Vagina (tissue), 2 donors: ENCODE measurements around the gene STEAP3. TPM values are rescaled to one million over a fixed set of nuclear protein-coding genes. Genes with fewer than 3 reads are reported as not detected.

Source experiments
- DNase-seq, 2 donors: peaks; one replicate each; pipeline ENCODE4 v3.0.0-alpha.2; 2017; ENCODE audit errors: extremely low spot score in 2 of 2
- H3K27ac ChIP-seq: fragments of 200-600 bp; sonication (generic); one replicate; pipeline ENCODE4 v1.5.1; 2019
- H3K27me3 ChIP-seq: fragments of 200-600 bp; sonication (generic); one replicate; pipeline ENCODE4 v1.5.1; 2019
- H3K36me3 ChIP-seq, 2 donors: fragments of 200-600 bp; sonication (generic); one replicate each; pipeline ENCODE4 v1.5.1; 2017 to 2019
- H3K4me1 ChIP-seq: fragments of 200-600 bp; sonication (generic); one replicate; pipeline ENCODE4 v1.5.1; 2019
- H3K4me3 ChIP-seq, 2 donors: fragments of 200-600 bp; sonication (generic); 1 replicate in 1 of 2; 2 replicates in 1 of 2; pipeline ENCODE4 v1.5.1; 2016 to 2019
- H3K9me3 ChIP-seq: fragments of 200-600 bp; sonication (generic); one replicate; pipeline ENCODE4 v1.5.1; 2019
- POLR2A ChIP-seq, 2 donors: fragments of 450-650 bp; IDR thresholded peaks; one replicate each; pipeline ENCODE4 v1.6.1; 2017; ENCODE audit warnings: antibody characterized with exemption in 2 of 2, mild to moderate bottlenecking in 2 of 2, moderate library complexity in 2 of 2
- POLR2AphosphoS5 ChIP-seq, 2 donors: sonication (generic); formaldehyde crosslinking; IDR thresholded peaks; one replicate each; pipeline ENCODE4 v1.9.0; 2017; ENCODE audit warnings: antibody characterized with exemption in 2 of 2, mild to moderate bottlenecking in 2 of 2, low read depth in 1 of 2; ENCODE audit not compliant: insufficient read depth in 1 of 2
- intact Hi-C: fragments of 100-400 bp; cut with DNase I; formaldehyde crosslinking; loops from one replicate; pipeline ENCODE4 v1.15.1; 2023
- total RNA-seq: library from RNA; depleted of rRNA; stranded (reverse); fragments of >200 nt; gene quantifications from one replicate; pipeline ENCODE4 v1.2.3, GENCODE V29; 2016
- TF ChIP-seq, protein P1 (sequence below), 3 experiments: fragments of 450-650 bp in 2 of 3; fragments of 200-600 bp in 1 of 3; sonication (generic) in 1 of 3; IDR thresholded peaks; one replicate each; pipeline ENCODE4 v1.5.1; 2017 to 2019; ENCODE audit warnings: antibody characterized with exemption in 3 of 3, mild to moderate bottlenecking in 2 of 3, moderate library complexity in 2 of 3

Gene STEAP3
- total RNA-seq, 1 donor from 2014 or later = 22.1 TPM

GRCh38 chr2:119177838-119178190 is 45.8 kb upstream of the STEAP3 start:
- H3K36me3 ChIP-seq = no peaks in the 10 kb centered on the region
- no peaks in the 10 kb centered on the region for H3K4me1 ChIP-seq
- no peak overlapping the region for H3K4me3 ChIP-seq
- no peak for DNase-seq
- H3K27ac ChIP-seq = no peak overlapping the region
- intact Hi-C loops = no loop called here
- no peaks in the 10 kb centered on the region for H3K9me3 ChIP-seq
- TF ChIP-seq, protein P1, sequence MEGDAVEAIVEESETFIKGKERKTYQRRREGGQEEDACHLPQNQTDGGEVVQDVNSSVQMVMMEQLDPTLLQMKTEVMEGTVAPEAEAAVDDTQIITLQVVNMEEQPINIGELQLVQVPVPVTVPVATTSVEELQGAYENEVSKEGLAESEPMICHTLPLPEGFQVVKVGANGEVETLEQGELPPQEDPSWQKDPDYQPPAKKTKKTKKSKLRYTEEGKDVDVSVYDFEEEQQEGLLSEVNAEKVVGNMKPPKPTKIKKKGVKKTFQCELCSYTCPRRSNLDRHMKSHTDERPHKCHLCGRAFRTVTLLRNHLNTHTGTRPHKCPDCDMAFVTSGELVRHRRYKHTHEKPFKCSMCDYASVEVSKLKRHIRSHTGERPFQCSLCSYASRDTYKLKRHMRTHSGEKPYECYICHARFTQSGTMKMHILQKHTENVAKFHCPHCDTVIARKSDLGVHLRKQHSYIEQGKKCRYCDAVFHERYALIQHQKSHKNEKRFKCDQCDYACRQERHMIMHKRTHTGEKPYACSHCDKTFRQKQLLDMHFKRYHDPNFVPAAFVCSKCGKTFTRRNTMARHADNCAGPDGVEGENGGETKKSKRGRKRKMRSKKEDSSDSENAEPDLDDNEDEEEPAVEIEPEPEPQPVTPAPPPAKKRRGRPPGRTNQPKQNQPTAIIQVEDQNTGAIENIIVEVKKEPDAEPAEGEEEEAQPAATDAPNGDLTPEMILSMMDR (IDR thresholded peaks at IDR 0.05) = no peak
- TF ChIP-seq POLR2A (IDR thresholded peaks at IDR 0.05) (no peak), POLR2AphosphoS5 (IDR thresholded peaks at IDR 0.05; ENCODE audit: insufficient read depth in 1 of 2, low read depth in 1 of 2) (no peak)
- no peaks in the 10 kb centered on the region for H3K27me3 ChIP-seq

- Histone ChIP-seq H3K27ac (no peak overlapping the region), H3K4me1 (no peaks in the 10 kb centered on the region), H3K4me3 (no peak overlapping the region), H3K9me3 (no peaks in the 10 kb centered on the region), H3K36me3 (no peaks in the 10 kb centered on the region), H3K27me3 (no peaks in the 10 kb centered on the region)
- TF ChIP-seq, protein P1 (IDR thresholded peaks at IDR 0.05) = no peak
- no peak for TF ChIP-seq POLR2AphosphoS5 (IDR thresholded peaks at IDR 0.05; ENCODE audit: insufficient read depth in 1 of 2, low read depth in 1 of 2)
- TF ChIP-seq POLR2A (IDR thresholded peaks at IDR 0.05) = no peak
- no peak for DNase-seq
- intact Hi-C loops = no loop called here
Observed at GRCh38 chr2:119178776-119179175, 44.9 kb upstream of the STEAP3 start.

- Histone ChIP-seq H3K36me3 (no peaks in the 10 kb centered on the region), H3K27me3 (no peaks in the 10 kb centered on the region), H3K4me3 (no peak overlapping the region), H3K9me3 (no peaks in the 10 kb centered on the region), H3K4me1 (no peaks in the 10 kb centered on the region), H3K27ac (no peak overlapping the region)
- intact Hi-C loops = no loop called here
- TF ChIP-seq POLR2AphosphoS5 (IDR thresholded peaks at IDR 0.05; ENCODE audit: insufficient read depth in 1 of 2, low read depth in 1 of 2) (no peak), POLR2A (IDR thresholded peaks at IDR 0.05) (no peak)
- TF ChIP-seq, protein P1 (IDR thresholded peaks at IDR 0.05) = no peak
- DNase-seq = no peak
Observed at GRCh38 chr2:119179202-119179601, 44.4 kb upstream of the STEAP3 start.

DNA sequence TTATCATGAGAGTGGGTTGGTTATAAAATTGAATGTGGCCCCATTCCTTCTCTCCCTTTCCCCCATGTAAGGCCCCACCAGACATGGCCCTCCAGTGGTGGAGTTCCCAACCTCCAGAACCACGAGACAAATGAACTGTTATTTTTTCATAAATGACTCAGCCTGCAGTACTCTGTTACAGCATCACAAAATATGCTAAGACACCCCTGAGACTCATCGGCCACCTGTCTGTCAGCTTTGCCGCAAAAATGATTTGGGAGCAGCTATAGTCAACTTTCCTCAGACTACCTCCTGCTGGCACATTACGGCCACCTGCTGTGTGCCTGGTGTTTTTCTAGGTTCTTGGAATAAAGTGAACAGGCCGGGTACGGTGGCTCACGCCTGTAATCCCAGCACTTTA is 43.6 kb upstream of the STEAP3 start:
- Histone ChIP-seq H3K36me3 (no peaks in the 10 kb centered on the region), H3K9me3 (no peaks in the 10 kb centered on the region), H3K27ac (no peak overlapping the region), H3K27me3 (no peaks in the 10 kb centered on the region), H3K4me1 (no peaks in the 10 kb centered on the region), H3K4me3 (no peak overlapping the region)
- no peak for DNase-seq
- TF ChIP-seq POLR2A (IDR thresholded peaks at IDR 0.05) = no peak
- no peak for TF ChIP-seq POLR2AphosphoS5 (IDR thresholded peaks at IDR 0.05; ENCODE audit: insufficient read depth in 1 of 2, low read depth in 1 of 2)
- TF ChIP-seq, protein P1 (IDR thresholded peaks at IDR 0.05) = no peak
- intact Hi-C loops = no loop called here

- no peak for DNase-seq
- Histone ChIP-seq H3K36me3 (no peaks in the 10 kb centered on the region), H3K27ac (no peak overlapping the region), H3K4me3 (no peak overlapping the region), H3K9me3 (no peaks in the 10 kb centered on the region), H3K27me3 (no peaks in the 10 kb centered on the region), H3K4me1 (no peaks in the 10 kb centered on the region)
- intact Hi-C loops = no loop called here
- TF ChIP-seq, protein P1 (IDR thresholded peaks at IDR 0.05) = no peak
- TF ChIP-seq POLR2A (IDR thresholded peaks at IDR 0.05) = no peak
- TF ChIP-seq POLR2AphosphoS5 (IDR thresholded peaks at IDR 0.05; ENCODE audit: insufficient read depth in 1 of 2, low read depth in 1 of 2) = no peak
Observed at GRCh38 chr2:119180892-119181291, 42.7 kb upstream of the STEAP3 start.
